ENCODE results near the gene FAM120A.

- TF ChIP-seq CTCF (CRISPR knock-in tag; IDR thresholded peaks at IDR 0.05) (no peak), NR2F6 (IDR thresholded peaks at IDR 0.05) (no peak), NR2F6 (CRISPR knock-in tag; IDR thresholded peaks at IDR 0.05) (no peak), HNRNPH1 (optimal IDR thresholded peaks at IDR 0.05; ENCODE audit: low read depth, low read length) (no peak), MAX (IDR thresholded peaks at IDR 0.05) (no peak)
Observed at GRCh38 chr9:93415176-93415690, 36.3 kb upstream of the FAM120A start.

All from HepG2 (cell line).